Ovary (tissue), 9 donors: Measurements from ENCODE around the gene PCSK5. TPM values are rescaled to one million over a fixed set of nuclear protein-coding genes. Genes with fewer than 3 reads are reported as not detected.

Experiments
- DNase-seq, 5 donors: peaks; one replicate each; pipeline ENCODE4 v3.0.0-alpha.2; 2019 to 2020
- H3K27ac ChIP-seq, 2 donors: fragments of 200-600 bp; one replicate each; pipeline versions ENCODE4 v1.5.1 to v1.8.0; 2019 to 2022
- H3K27me3 ChIP-seq: fragments of 200-600 bp; one replicate; pipeline ENCODE4 v1.8.0; 2022
- H3K36me3 ChIP-seq: fragments of 200-600 bp; sonication (generic); one replicate; pipeline ENCODE4 v1.5.1; 2019
- H3K4me1 ChIP-seq: one replicate; pipeline ENCODE4 v1.8.1; 2013; ENCODE audit warnings: mild to moderate bottlenecking, moderate library complexity; ENCODE audit not compliant: insufficient read depth
- H3K4me3 ChIP-seq: fragments of 200-600 bp; sonication (generic); one replicate; pipeline ENCODE4 v1.5.1; 2017
- H3K9me3 ChIP-seq, 2 donors: fragments of 200-600 bp in 1 of 2; sonication (generic) in 1 of 2; one replicate each; pipeline versions ENCODE4 v1.5.1 to v1.8.1; 2013 to 2019; ENCODE audit warnings: mild to moderate bottlenecking in 1 of 2, moderate library complexity in 1 of 2
- EP300 ChIP-seq: sonication (generic); formaldehyde crosslinking; IDR thresholded peaks from one replicate; pipeline ENCODE4 v1.6.1; 2017; ENCODE audit warnings: antibody characterized with exemption
- POLR2A ChIP-seq: fragments of 450-650 bp; IDR thresholded peaks from one replicate; pipeline ENCODE4 v1.6.1; 2017; ENCODE audit warnings: antibody characterized with exemption, mild to moderate bottlenecking, moderate library complexity
- WGBS, 3 donors: extraction: QIAGEN DNeasy Blood & Tissue Kit in 1 of 3; methylation state at CpG; one replicate each; pipeline versions ENCODE4 v1.1.5 to v1.1.7; 2013 to 2017; 5-methylcytosine and 5-hydroxymethylcytosine counted together
- intact Hi-C, 4 donors: fragments of 100-400 bp; cut with DNase I; formaldehyde crosslinking; loops; one replicate each; pipeline versions ENCODE4 v1.11.0 to v1.15.1; 2022 to 2023
- polyA plus RNA-seq, 2 donors: library from polyadenylated mRNA; stranded (reverse); fragments of 200-250 nt in 1 of 2; fragments of 350-450 nt in 1 of 2; fragmentation: Illumina TruSeq in 1 of 2; extraction: RNeasy Lipid Tissue Mini Kit (QIAGEN cat#74804) in 1 of 2; gene quantifications; one replicate each; pipeline ENCODE4 v1.2.3, GENCODE V29; 2013 to 2014
- total RNA-seq, 7 donors: library from RNA; depleted of rRNA in 2 of 7; stranded (reverse); fragments of >200 nt in 2 of 7; fragmentation: NEBNext Ultra II Directional in 3 of 7; extraction: Animal tissue kit (Norgen Biotek cat#: 25700) in 3 of 7; gene quantifications; one replicate each; pipeline versions ENCODE4 v1.1.0 to v1.2.4, GENCODE V29; 2016 to 2023
- TF ChIP-seq, protein P1 (sequence below), 3 donors: fragments of 450-650 bp in 2 of 3; fragments of 200-600 bp in 1 of 3; IDR thresholded peaks; one replicate each; pipeline versions ENCODE4 v1.5.1 to v1.8.0; 2016 to 2022; ENCODE audit warnings: antibody characterized with exemption in 3 of 3, mild to moderate bottlenecking in 1 of 3
- donor health status: DM: no; HTN: no; CAD: no; lungs with moderate emphysema.
- donor health status: DM: no; HTN: no; CAD: no.
- donor health status: Bipolar disorder and iron deficiency.
- donor health status: DM: yes; HTN: yes; CAD: no.
- donor health status: DM: no; HTN: no; CAD: no.
- donor health status: DM: yes; HTN: yes; CAD: no.

Gene PCSK5
- total and polyA plus RNA-seq, 9 donors = 12.7 to 41.8 (median 28.3) TPM

GRCh38 chr9:76082057-76082456 is 191.6 kb downstream of the PCSK5 start:
- TF ChIP-seq, protein P1, sequence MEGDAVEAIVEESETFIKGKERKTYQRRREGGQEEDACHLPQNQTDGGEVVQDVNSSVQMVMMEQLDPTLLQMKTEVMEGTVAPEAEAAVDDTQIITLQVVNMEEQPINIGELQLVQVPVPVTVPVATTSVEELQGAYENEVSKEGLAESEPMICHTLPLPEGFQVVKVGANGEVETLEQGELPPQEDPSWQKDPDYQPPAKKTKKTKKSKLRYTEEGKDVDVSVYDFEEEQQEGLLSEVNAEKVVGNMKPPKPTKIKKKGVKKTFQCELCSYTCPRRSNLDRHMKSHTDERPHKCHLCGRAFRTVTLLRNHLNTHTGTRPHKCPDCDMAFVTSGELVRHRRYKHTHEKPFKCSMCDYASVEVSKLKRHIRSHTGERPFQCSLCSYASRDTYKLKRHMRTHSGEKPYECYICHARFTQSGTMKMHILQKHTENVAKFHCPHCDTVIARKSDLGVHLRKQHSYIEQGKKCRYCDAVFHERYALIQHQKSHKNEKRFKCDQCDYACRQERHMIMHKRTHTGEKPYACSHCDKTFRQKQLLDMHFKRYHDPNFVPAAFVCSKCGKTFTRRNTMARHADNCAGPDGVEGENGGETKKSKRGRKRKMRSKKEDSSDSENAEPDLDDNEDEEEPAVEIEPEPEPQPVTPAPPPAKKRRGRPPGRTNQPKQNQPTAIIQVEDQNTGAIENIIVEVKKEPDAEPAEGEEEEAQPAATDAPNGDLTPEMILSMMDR (IDR thresholded peaks at IDR 0.05) = no peak
- no peak for TF ChIP-seq EP300
- TF ChIP-seq POLR2A = no peak
- Histone ChIP-seq H3K4me3 (no peak overlapping the region), H3K4me1 (no peaks in the 10 kb centered on the region), H3K27me3 (no peaks in the 10 kb centered on the region), H3K9me3 (no peaks in the 10 kb centered on the region), H3K27ac (no peak overlapping the region), H3K36me3 (no peaks in the 10 kb centered on the region)
- no peak for DNase-seq
- intact Hi-C loops = loop anchor here in 1 of 4 donors (10.0 kb wide), 1 partner anchor 213 kb away; no protein-coding TSS in a partner anchor

GRCh38 chr9:76085596-76085995 is 195.1 kb downstream of the PCSK5 start:
- H3K4me3 ChIP-seq = no peak overlapping the region
- no peaks in the 10 kb centered on the region for H3K36me3 ChIP-seq
- no peak for DNase-seq
- WGBS, 3 donors = 87 to 94% (median 92%) methylated on average over 2 of the region's 2 CpGs
- intact Hi-C loops = loop anchor here in 1 of 4 donors (10.0 kb wide), 1 partner anchor 209 kb away; no protein-coding TSS in a partner anchor
- no peak for TF ChIP-seq POLR2A
- H3K27me3 ChIP-seq = no peaks in the 10 kb centered on the region
- no peaks in the 10 kb centered on the region for H3K4me1 ChIP-seq
- H3K9me3 ChIP-seq = no peaks in the 10 kb centered on the region
- H3K27ac ChIP-seq = no peak overlapping the region

- intact Hi-C loops = loop anchor here in 1 of 4 donors (10.0 kb wide), 1 partner anchor 208 kb away; no protein-coding TSS in a partner anchor
- 44 to 64% (median 51%) methylated on average over 1 of the region's 1 CpG for WGBS, 3 donors
- DNase-seq = no peak
- H3K27me3 ChIP-seq = no peaks in the 10 kb centered on the region
- H3K9me3 ChIP-seq = no peaks in the 10 kb centered on the region
- no peaks in the 10 kb centered on the region for H3K4me1 ChIP-seq
- H3K36me3 ChIP-seq = no peaks in the 10 kb centered on the region
- TF ChIP-seq, protein P1 (IDR thresholded peaks at IDR 0.05) = no peak
- no peak for TF ChIP-seq EP300
- H3K27ac ChIP-seq = no peak overlapping the region
- H3K4me3 ChIP-seq = no peak overlapping the region
Measured at GRCh38 chr9:76086539-76086938, 196.1 kb downstream of the PCSK5 start.

DNA sequence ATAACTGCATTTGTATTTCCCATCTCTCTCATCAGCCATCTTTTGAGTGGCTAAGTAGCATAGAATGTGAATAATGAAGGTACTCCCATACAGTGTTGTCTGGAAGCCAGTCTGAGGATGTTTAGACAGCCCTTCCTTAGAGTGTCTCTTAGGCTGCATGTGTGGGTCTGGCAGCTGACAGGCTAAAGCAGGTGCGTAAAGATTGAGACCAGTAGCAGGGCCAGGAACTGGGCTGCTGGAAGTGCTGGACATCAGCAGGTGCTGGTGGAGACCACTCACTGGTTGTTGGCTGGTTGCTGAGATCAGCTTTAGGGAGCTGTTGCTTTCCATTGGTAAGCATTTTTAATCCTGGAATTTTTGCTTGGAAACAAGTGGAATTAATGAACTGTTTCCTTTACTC is 197.5 kb downstream of the PCSK5 start:
- H3K4me3 ChIP-seq = no peak overlapping the region
- H3K36me3 ChIP-seq = no peaks in the 10 kb centered on the region
- TF ChIP-seq POLR2A (no peak), EP300 (no peak)
- TF ChIP-seq, protein P1 (IDR thresholded peaks at IDR 0.05) = no peak
- WGBS, 3 donors = 95 to 100% (median 98%) methylated on average over 1 of the region's 1 CpG
- H3K27ac ChIP-seq = no peak overlapping the region
- H3K27me3 ChIP-seq = no peaks in the 10 kb centered on the region
- intact Hi-C loops = loop anchor here in 1 of 4 donors (10.0 kb wide), 1 partner anchor 207 kb away; no protein-coding TSS in a partner anchor
- peaks cover 6% of the 10 kb centered on the region for H3K4me1 ChIP-seq
- no peak for DNase-seq
- no peaks in the 10 kb centered on the region for H3K9me3 ChIP-seq

GRCh38 chr9:76090330-76090729 is 199.9 kb downstream of the PCSK5 start:
- no peak for DNase-seq
- H3K4me1 ChIP-seq = peaks cover 11% of the 10 kb centered on the region
- no peaks in the 10 kb centered on the region for H3K36me3 ChIP-seq
- intact Hi-C loops = no loop called here
- H3K27me3 ChIP-seq = no peaks in the 10 kb centered on the region
- H3K4me3 ChIP-seq = no peak overlapping the region
- no peaks in the 10 kb centered on the region for H3K9me3 ChIP-seq
- TF ChIP-seq POLR2A (no peak), EP300 (no peak)
- TF ChIP-seq, protein P1 (IDR thresholded peaks at IDR 0.05) = no peak
- no peak overlapping the region for H3K27ac ChIP-seq
- 86 to 92% (median 90%) methylated on average over 6 of the region's 6 CpGs for WGBS, 3 donors
